ENCODE measurements around the gene ARID4B.

GRCh38 chr1:235342471-235342870 is 14.5 kb upstream of the ARID4B start:
- TF ChIP-seq POLR2AphosphoS5 (IDR thresholded peaks at IDR 0.05; ENCODE audit: low read depth, low read length) = no peak
- no peak for TF ChIP-seq YY1 (IDR thresholded peaks at IDR 0.05; ENCODE audit: extremely low read depth, insufficient replicate concordance, low read depth, low read length)
- TF ChIP-seq, protein P1, sequence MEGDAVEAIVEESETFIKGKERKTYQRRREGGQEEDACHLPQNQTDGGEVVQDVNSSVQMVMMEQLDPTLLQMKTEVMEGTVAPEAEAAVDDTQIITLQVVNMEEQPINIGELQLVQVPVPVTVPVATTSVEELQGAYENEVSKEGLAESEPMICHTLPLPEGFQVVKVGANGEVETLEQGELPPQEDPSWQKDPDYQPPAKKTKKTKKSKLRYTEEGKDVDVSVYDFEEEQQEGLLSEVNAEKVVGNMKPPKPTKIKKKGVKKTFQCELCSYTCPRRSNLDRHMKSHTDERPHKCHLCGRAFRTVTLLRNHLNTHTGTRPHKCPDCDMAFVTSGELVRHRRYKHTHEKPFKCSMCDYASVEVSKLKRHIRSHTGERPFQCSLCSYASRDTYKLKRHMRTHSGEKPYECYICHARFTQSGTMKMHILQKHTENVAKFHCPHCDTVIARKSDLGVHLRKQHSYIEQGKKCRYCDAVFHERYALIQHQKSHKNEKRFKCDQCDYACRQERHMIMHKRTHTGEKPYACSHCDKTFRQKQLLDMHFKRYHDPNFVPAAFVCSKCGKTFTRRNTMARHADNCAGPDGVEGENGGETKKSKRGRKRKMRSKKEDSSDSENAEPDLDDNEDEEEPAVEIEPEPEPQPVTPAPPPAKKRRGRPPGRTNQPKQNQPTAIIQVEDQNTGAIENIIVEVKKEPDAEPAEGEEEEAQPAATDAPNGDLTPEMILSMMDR (IDR thresholded peaks at IDR 0.05 in 2 of 3, conservative IDR thresholded peaks at IDR 0.05 in 1 of 3; ENCODE audit: borderline replicate concordance in 1 of 3, insufficient read depth in 1 of 3, low read depth in 2 of 3, low read length in 2 of 3) = no peak
- TF ChIP-seq CBX3 (IDR thresholded peaks at IDR 0.05; ENCODE audit: low read depth) = no peak
- no peak for TF ChIP-seq EZH2phosphoT487 (IDR thresholded peaks at IDR 0.05; ENCODE audit: borderline replicate concordance)
- TF ChIP-seq FOSL1 (IDR thresholded peaks at IDR 0.05; ENCODE audit: low read depth) = no peak
- no peak for TF ChIP-seq POLR2A (IDR thresholded peaks at IDR 0.05; ENCODE audit: borderline replicate concordance, extremely low read depth, insufficient read depth, insufficient read length)
- TF ChIP-seq ZNF274 (IDR thresholded peaks at IDR 0.05; ENCODE audit: low read depth, low read length) = no peak
